Activated CD4-positive, alpha-beta T cell treated with anti-CD3 and anti-CD28 coated beads, Interleukin-2, amount 10 ng/mL, durations not matched to agents 7 days and 5 days (primary cell): ENCODE measurements around the gene TMEM140. TPM values are rescaled to one million over a fixed set of nuclear protein-coding genes. Genes with fewer than 3 reads are reported as not detected.

ENCODE experiments used
- CTCF ChIA-PET: fragments of 350-600 bp; sonication (Branson Sonifier 250); formaldehyde crosslinking; loops from one replicate; lab custom pipeline; 2021; ENCODE audit warnings: antibody characterized with exemption; lab: Charles Lee
- POLR2A ChIA-PET: fragments of 350-600 bp; sonication (Branson Sonifier 250); formaldehyde crosslinking; loops from one replicate; lab custom pipeline; 2021; ENCODE audit warnings: antibody characterized with exemption; lab: Charles Lee
- DNase-seq: peaks from one replicate; pipeline ENCODE4 v3.0.0-alpha.2; 2020
- H3K27ac Mint-ChIP-seq: one replicate; pipeline ENCODE4 v1.8.0; 2021; ENCODE audit warnings: mild to moderate bottlenecking, moderate library complexity, mixed read lengths
- H3K27me3 Mint-ChIP-seq: one replicate; pipeline ENCODE4 v1.8.0; 2021; ENCODE audit warnings: mixed read lengths
- H3K36me3 Mint-ChIP-seq: one replicate; pipeline ENCODE4 v1.8.0; 2021; ENCODE audit warnings: low read depth, mixed read lengths
- H3K4me1 Mint-ChIP-seq: one replicate; pipeline ENCODE4 v1.8.0; 2021; ENCODE audit warnings: mixed read lengths
- H3K4me3 Mint-ChIP-seq: one replicate; pipeline ENCODE4 v1.8.0; 2021; ENCODE audit warnings: mild to moderate bottlenecking, moderate library complexity, mixed read lengths
- H3K9me3 Mint-ChIP-seq: one replicate; pipeline ENCODE4 v1.8.0; 2021; ENCODE audit warnings: mixed read lengths
- total RNA-seq, 2 experiments: library from RNA; stranded (reverse); gene quantifications; one replicate each; pipeline ENCODE4 v1.2.3, GENCODE V29; 2021

TMEM140 gene
- total RNA-seq, 2 experiments from 2014 or later: 25.3 to 27.7 TPM

DNA sequence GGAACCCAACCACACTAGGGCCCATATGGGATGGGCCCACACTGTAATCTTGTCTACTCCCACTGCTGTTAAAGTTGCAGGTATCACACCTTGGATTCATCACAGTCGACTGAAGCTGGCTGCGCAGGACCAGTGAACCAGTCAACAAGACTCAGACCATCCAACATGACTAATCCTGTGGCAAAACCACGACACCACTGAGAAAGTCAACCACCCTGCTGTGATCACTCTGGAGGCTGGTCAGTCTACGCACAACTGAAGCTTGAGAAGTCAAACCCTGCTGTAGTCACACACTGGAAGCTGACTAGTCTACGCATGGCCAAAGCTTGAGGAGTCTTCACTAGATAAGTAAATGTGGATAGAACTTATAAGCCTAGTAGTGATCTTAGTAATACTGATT is 32.2 kb downstream of the TMEM140 start:
- H3K27ac Mint-ChIP-seq: no peak overlapping the region
- POLR2A ChIA-PET: no interaction called here
- no peak overlapping the region for H3K4me3 Mint-ChIP-seq
- no peaks in the 10 kb centered on the region for H3K4me1 Mint-ChIP-seq
- no peaks in the 10 kb centered on the region for H3K27me3 Mint-ChIP-seq
- no peak for DNase-seq
- CTCF ChIA-PET: interaction anchor here (1.4 to 4.4 kb wide), 3 partner anchors 10 to 31 kb away, joined by 3 to 21 read pairs (median 7); partner anchors contain the start of genes CYREN and WDR91
- peaks cover 48% of the 10 kb centered on the region for H3K36me3 Mint-ChIP-seq
- H3K9me3 Mint-ChIP-seq: peaks cover 40% of the 10 kb centered on the region

DNA sequence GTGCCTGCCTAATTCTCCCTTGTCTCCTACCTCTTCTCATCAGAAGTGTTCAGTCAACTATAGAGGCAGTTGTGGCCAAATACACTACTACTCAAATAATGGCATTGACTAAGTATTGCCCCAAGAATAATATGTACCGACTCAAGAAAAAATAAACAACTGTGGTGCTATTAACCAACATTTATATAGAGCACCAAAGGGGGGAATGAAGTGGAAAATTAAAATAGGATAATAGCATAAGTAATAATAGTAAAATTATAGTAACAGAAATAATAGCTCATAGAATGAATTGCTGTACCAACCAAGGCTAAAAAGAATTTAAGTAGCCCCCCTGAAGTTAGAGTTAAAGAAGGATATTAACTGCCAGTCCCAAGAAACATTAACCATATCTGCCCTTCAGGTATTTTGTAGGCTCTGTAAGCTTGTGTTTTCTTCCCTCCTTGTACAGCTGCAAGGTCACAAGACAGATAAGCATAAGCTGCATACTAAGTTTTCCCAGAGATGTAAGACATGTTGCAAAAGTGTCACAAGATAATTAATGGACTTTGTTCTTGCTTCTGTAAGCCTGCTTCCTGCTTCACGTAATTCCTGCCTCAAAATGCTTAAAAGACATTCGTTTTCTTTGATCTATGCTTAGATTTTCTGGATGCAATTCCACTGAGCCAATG is 33.5 kb downstream of the TMEM140 start:
- ChIA-PET CTCF (interaction anchor here (0.6 to 4.4 kb wide), 3 partner anchors 11 to 486 kb away, joined by 3 to 21 read pairs (median 3); partner anchors contain the start of genes CYREN and WDR91), POLR2A (no interaction called here)
- Mint-ChIP-seq H3K36me3 (peaks cover 56% of the 10 kb centered on the region), H3K9me3 (peaks cover 40% of the 10 kb centered on the region), H3K4me3 (no peak overlapping the region), H3K27ac (no peak overlapping the region), H3K27me3 (no peaks in the 10 kb centered on the region), H3K4me1 (no peaks in the 10 kb centered on the region)
- DNase-seq: no peak

DNA sequence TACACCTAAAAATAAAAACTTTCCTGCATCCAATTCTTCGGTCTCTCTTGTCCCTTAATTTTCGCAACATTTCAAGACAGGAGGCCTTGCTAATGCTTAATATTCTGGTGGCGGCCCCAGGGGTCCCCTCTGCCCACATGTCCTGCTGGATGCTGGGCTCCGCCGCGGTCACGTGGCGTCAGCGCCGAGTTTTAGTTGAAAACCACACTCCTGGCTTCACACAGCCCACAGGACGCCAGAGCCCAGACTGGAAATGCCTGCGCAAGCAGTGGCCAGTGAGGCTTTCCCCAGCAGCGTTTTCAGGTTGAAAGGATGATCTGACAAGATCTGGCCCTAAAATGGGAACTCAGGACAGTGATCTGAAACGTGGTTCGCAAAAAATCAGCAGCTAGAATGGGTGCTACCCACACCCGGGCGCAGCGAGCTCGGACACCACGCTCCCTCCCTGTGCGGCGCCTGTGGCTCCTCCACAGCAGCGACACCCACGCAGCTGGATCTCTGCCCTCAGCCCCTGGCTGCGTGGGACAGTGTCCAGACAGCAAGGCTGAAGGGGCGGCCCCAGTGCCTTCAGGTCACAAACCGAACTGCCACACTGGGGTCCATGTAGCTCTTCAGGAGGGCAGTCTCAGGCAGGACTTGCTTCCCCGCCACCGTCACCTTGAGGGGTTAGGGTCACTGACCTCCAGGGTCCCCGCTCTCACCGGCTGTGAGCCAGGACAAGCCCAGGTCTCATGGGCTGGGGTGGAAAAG is 34.2 kb downstream of the TMEM140 start:
- no peaks in the 10 kb centered on the region for H3K27me3 Mint-ChIP-seq
- ChIA-PET POLR2A (no interaction called here), CTCF (interaction anchor here (0.6 to 4.4 kb wide), 4 partner anchors 12 to 500 kb away, joined by 3 to 21 read pairs (median 3); partner anchors contain the start of gene CYREN)
- no peak for DNase-seq
- H3K27ac Mint-ChIP-seq: no peak overlapping the region
- no peaks in the 10 kb centered on the region for H3K4me1 Mint-ChIP-seq
- H3K9me3 Mint-ChIP-seq: peaks cover 40% of the 10 kb centered on the region
- no peak overlapping the region for H3K4me3 Mint-ChIP-seq
- peaks cover 60% of the 10 kb centered on the region for H3K36me3 Mint-ChIP-seq

DNA sequence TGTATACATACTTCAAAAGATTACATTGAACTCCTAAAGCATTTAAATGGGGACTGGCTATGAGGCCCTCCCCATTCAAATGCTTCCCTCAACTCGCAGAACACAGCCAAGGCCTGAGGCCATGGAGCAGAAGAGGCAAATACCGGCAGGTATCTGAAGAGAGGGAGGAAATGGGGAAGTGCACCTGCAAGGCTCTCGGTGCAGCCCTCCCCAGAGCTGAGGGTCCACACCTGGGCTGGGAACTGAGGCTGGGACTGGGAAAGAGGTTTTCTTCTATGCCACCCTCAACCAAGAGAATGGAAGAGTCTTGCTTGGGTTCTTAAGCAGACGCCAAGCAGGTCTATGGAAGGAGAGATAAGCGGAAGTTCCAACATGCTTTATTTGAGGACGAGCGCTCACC is 35.6 kb downstream of the TMEM140 start:
- ChIA-PET CTCF (interaction anchor here (1.0 to 1.5 kb wide), 3 partner anchors 9 to 19 kb away, joined by 3 to 6 read pairs (median 3); no protein-coding TSS in a partner anchor), POLR2A (no interaction called here)
- H3K36me3 Mint-ChIP-seq: peaks cover 71% of the 10 kb centered on the region
- H3K9me3 Mint-ChIP-seq: peaks cover 40% of the 10 kb centered on the region
- no peak for DNase-seq
- H3K4me3 Mint-ChIP-seq: no peak overlapping the region
- H3K4me1 Mint-ChIP-seq: no peaks in the 10 kb centered on the region
- H3K27ac Mint-ChIP-seq: no peak overlapping the region
- H3K27me3 Mint-ChIP-seq: no peaks in the 10 kb centered on the region

DNA sequence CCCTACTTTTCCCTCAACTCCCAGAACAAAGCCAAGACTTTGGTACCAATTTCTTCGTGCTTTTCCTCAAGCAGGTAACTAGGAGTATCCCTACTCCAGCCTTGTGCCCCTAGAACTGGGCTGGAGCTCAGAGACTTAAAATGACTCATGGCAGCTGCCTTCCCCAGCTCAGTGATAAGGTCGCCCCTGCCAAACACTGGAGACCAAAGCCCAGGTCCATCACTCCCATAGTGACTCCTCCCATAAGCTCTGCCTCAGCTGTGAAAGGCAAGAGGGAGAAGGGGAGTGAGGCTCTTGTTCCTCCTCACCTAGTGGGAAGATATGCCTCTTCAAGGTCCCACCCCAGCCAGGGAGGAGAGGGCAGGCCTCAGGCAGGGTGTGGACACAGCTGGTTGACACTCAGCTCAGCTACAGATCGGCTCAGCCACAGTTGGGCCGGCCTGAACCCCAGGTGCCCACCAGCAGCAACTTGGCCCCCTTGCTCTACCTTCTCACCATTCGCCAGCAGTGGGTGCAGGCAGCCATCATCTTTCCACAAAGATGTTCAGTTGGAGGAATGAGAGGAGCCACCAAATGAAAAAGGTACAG is 36.5 kb downstream of the TMEM140 start:
- POLR2A ChIA-PET: no interaction called here
- H3K27ac Mint-ChIP-seq: no peak overlapping the region
- H3K4me3 Mint-ChIP-seq: no peak overlapping the region
- H3K4me1 Mint-ChIP-seq: no peaks in the 10 kb centered on the region
- CTCF ChIA-PET: interaction anchor here (1.1 kb wide), 1 partner anchor 20 kb away, joined by 6 read pairs; no protein-coding TSS in a partner anchor
- DNase-seq: no peak
- H3K9me3 Mint-ChIP-seq: peaks cover 34% of the 10 kb centered on the region
- H3K27me3 Mint-ChIP-seq: no peaks in the 10 kb centered on the region
- H3K36me3 Mint-ChIP-seq: peaks cover 65% of the 10 kb centered on the region

DNA sequence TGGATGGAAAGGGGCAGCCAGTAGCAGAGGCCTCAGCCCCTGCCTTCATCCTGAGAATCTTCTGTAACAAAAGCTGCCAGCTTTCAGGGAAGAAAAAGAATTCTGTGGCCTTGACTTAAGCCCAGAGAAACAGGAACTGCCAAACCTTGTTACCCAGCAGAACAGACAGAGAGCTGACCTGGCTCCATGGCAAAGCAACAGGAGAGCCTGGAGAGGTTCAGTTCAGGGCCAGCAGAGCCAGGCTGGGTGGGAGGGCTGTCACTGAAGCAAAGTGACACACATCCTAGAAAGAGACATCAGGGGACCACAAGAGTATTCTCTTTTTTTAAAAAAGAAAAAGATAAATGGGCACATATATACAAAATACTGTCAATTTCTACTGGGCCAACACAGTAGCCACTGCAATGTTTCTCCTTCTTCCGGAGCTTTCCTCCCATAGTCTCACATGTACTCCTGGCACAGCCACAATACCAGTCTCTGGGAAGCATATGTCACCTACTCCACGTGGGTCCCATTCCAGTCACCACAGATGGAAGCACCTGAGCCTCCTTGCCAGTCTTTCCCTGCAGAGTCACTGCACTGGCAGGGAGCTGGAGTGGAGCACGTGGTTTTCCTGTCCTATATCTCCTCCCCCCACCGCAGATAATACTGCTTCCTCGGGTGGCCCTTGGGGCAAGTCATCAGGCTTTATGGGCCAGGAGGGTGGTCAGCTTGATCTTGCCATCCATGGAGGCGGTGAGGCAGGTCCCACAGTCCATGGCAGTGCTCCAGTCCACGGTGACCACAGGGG is 37.8 kb downstream of the TMEM140 start:
- no peaks in the 10 kb centered on the region for H3K4me1 Mint-ChIP-seq
- H3K27me3 Mint-ChIP-seq: no peaks in the 10 kb centered on the region
- H3K36me3 Mint-ChIP-seq: peaks cover 63% of the 10 kb centered on the region
- DNase-seq: no peak
- ChIA-PET CTCF (no interaction called here), POLR2A (no interaction called here)
- H3K27ac Mint-ChIP-seq: no peak overlapping the region
- H3K9me3 Mint-ChIP-seq: peaks cover 26% of the 10 kb centered on the region
- no peak overlapping the region for H3K4me3 Mint-ChIP-seq

DNA sequence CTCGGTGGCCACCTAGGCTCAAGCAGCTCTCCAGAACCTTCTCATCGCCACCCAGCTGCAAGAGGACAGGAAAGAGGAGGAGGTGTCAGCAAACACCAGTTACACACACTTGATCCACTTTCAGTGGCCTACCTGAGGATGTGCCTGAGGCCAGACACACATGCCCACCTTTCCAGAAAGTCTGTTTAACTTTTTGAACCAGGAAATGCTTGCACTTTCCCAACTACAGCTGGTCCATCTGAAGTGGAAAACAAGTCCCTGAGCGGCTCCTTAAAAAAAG is 38.3 kb downstream of the TMEM140 start:
- no peak overlapping the region for H3K27ac Mint-ChIP-seq
- ChIA-PET POLR2A (no interaction called here), CTCF (no interaction called here)
- no peak overlapping the region for H3K4me3 Mint-ChIP-seq
- no peaks in the 10 kb centered on the region for H3K27me3 Mint-ChIP-seq
- H3K9me3 Mint-ChIP-seq: peaks cover 22% of the 10 kb centered on the region
- no peak for DNase-seq
- H3K4me1 Mint-ChIP-seq: no peaks in the 10 kb centered on the region
- H3K36me3 Mint-ChIP-seq: peaks cover 58% of the 10 kb centered on the region

DNA sequence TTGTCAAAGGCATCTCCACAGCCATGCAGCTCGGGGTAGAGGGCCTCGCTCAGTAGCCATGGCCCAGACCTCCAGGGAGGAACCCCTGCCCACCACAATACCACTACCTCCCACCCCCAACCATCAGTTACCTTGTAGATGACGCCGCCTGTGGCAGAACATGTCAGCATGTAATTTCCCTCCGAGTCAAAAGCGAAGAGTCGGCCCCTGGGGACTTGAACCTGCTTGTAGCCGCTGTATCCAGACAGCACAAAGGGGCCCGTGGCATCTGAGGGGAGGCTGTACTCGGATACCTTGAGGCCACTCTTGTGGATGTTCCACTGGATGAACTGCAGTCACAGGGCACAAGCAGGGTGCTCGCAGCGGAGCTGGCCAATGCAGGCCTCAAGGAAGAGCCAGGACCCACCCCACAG is 39.0 kb downstream of the TMEM140 start:
- DNase-seq: no peak
- H3K27ac Mint-ChIP-seq: no peak overlapping the region
- H3K4me3 Mint-ChIP-seq: no peak overlapping the region
- H3K27me3 Mint-ChIP-seq: no peaks in the 10 kb centered on the region
- CTCF ChIA-PET: no interaction called here
- no peaks in the 10 kb centered on the region for H3K4me1 Mint-ChIP-seq
- H3K36me3 Mint-ChIP-seq: peaks cover 56% of the 10 kb centered on the region
- POLR2A ChIA-PET: no interaction called here
- peaks cover 16% of the 10 kb centered on the region for H3K9me3 Mint-ChIP-seq

DNA sequence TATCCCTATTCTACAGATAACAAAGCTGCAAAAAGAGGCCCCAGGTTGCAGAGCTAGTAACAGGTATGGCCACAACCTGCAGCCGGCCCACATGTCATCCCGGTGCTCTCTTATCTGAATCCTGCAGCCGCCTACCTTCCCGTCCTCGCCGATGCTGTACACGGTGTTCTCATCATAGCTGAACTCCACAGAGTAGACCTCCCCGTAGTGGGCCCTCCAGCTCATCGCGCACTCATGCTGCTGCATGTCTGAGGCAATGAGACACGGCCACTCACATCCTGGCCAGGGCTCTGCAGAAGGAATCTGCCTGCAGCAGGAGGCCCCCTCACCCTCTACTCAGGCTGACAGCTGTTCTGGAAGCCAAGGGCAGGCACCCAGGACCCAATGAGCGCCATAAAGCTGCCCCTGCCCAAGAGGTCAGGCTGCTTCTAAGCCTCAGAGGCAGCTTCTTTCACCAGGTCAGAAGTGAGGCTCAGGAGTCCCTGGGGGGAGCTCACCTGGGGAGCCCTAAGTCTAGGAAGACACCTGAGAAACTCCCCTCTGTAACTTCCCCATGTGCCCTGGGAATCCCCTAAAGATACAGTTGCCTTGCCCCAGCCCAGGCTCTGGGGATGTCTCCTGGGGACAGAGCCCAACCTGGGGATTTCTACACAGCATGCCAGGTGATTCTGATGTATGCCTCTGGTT is 40.6 kb downstream of the TMEM140 start:
- Mint-ChIP-seq H3K4me1 (no peaks in the 10 kb centered on the region), H3K27ac (no peak overlapping the region), H3K36me3 (peaks cover 49% of the 10 kb centered on the region), H3K27me3 (no peaks in the 10 kb centered on the region), H3K9me3 (peaks cover 7% of the 10 kb centered on the region), H3K4me3 (no peak overlapping the region)
- no peak for DNase-seq
- CTCF ChIA-PET: interaction anchor here (0.8 to 1.2 kb wide), 2 partner anchors 11 to 14 kb away, joined by 3 read pairs; no protein-coding TSS in a partner anchor
- POLR2A ChIA-PET: interaction anchor here (0.6 kb wide), 1 partner anchor 10 kb away, joined by 3 read pairs; no protein-coding TSS in a partner anchor

DNA sequence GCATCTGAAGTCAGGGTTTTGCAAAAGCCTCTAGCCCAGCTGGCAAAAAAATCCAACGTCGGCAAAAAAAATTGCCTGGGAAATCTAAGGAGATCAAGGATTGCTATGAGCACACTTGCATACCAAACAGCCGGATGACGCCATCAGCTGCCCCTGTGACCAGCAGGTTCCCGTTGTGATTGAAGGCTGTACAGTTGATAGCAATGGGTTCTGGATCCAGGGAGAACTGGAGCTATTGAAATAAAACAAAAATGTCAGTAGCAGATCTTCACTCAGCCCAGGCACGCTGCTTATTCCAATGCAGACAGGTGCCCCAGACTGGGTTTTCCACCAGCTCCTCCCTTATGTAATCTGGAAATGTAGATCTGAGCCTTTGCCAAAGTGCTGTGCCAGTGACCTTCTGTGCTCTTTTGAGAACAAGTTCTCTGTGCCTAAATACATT is 41.4 kb downstream of the TMEM140 start:
- Mint-ChIP-seq H3K27me3 (no peaks in the 10 kb centered on the region), H3K36me3 (peaks cover 42% of the 10 kb centered on the region), H3K4me3 (no peak overlapping the region), H3K27ac (no peak overlapping the region), H3K4me1 (no peaks in the 10 kb centered on the region), H3K9me3 (peaks cover under 1% of the 10 kb centered on the region)
- DNase-seq: no peak
- ChIA-PET CTCF (interaction anchor here (0.7 to 1.8 kb wide), 4 partner anchors 11 to 16 kb away, joined by 3 to 5 read pairs (median 3); no protein-coding TSS in a partner anchor), POLR2A (no interaction called here)

DNA sequence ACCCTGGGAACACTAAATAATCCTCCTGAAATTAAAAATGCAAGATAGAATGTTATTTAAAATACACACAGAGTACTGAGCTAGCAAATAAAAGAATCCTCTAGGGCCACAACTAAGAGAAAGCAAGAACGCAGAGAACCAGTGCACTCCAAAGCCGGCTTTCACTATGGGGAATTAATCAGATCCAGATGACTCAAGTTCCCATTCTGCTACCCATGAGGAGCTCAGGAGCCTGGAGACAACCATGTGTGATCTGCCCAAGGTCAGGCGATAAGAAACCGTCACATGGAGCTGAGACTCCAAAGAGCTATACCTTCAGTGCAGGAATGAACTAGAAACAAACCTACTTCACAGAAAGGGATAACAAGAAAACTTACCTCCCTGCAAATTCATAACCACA is 42.1 kb downstream of the TMEM140 start:
- Mint-ChIP-seq H3K4me3 (no peak overlapping the region), H3K27me3 (no peaks in the 10 kb centered on the region), H3K27ac (peak overlapping the region; percentile 10), H3K36me3 (peaks cover 38% of the 10 kb centered on the region), H3K9me3 (no peaks in the 10 kb centered on the region), H3K4me1 (no peaks in the 10 kb centered on the region)
- no peak for DNase-seq
- CTCF ChIA-PET: interaction anchor here (1.2 to 1.8 kb wide), 2 partner anchors 16 to 402 kb away, joined by 3 to 5 read pairs; no protein-coding TSS in a partner anchor
- POLR2A ChIA-PET: interaction anchor here (0.6 kb wide), 1 partner anchor 529 kb away, joined by 3 read pairs; no protein-coding TSS in a partner anchor
